Activated naive CD8-positive, alpha-beta T cell (primary cell): ENCODE results near the gene BBS9.
"Not testable (repeated sequence)": the region's sequence is repeated elsewhere in the genome, so short reads cannot be mapped to it uniquely, and the experiment has no call there.

Experiments
- H3K27ac Mint-ChIP-seq: one replicate; pipeline ENCODE4 v1.8.0; 2021; ENCODE audit warnings: mixed read lengths
- H3K27me3 Mint-ChIP-seq: one replicate; pipeline ENCODE4 v1.8.0; 2021; ENCODE audit warnings: mixed read lengths
- H3K36me3 Mint-ChIP-seq: one replicate; pipeline ENCODE4 v1.8.0; 2021; ENCODE audit warnings: mixed read lengths
- H3K4me1 Mint-ChIP-seq: one replicate; pipeline ENCODE4 v1.8.0; 2021; ENCODE audit warnings: low read depth, mixed read lengths
- H3K4me3 Mint-ChIP-seq: one replicate; pipeline ENCODE4 v1.8.0; 2021; ENCODE audit warnings: mild to moderate bottlenecking, mixed read lengths
- H3K9me3 Mint-ChIP-seq: one replicate; pipeline ENCODE4 v1.8.0; 2021; ENCODE audit warnings: low read depth, mixed read lengths

BBS9 gene

DNA sequence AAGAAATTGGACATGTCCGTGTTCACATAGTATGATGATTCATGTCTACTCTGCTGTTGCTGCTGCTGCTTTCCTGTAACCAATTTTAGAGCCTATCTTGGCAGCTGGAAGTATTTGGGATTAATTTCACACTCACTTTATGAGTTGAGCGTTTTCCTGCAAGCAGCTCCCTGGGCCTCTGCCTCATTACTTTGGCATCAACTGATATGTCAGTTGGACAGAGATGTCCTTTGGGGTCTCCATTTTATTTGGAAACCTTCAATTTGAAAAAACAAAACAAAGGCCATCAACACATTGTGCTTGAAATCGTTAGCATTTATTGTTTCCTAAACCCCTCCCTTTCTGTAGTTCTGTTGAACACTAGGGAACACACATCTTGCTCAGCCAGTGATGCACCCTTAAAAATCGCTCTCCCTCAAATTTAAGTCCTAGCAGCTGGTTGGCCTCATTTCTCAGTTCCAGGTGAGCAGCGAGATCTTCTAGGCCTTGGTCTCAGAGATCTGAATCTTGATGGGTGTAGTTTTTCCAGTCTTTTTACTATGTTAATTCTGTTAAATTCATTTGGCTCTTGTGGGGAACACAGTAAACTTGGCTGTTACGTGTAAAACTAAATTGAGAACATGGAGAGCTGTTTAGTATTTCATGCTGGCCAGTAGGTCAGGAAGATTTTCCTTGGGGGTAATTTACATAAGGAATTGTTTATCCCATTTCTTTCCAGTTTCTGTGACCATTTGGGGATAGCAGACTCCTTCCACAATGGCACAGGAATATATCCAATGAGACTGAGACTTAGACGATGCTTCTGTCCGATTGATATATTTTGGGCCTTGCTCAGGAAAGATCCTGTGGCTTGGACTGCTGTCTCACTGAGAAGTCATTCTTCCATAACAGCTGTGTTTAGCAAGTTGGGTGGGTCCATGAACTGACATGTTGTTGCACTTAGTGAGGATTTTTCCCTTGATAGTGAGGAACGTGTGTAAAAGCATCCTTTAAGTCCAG is 371.6 kb downstream of the BBS9 start:
- Mint-ChIP-seq H3K4me3 (no peak overlapping the region), H3K4me1 (no peaks in the 10 kb centered on the region), H3K27ac (no peak overlapping the region), H3K9me3 (no peaks in the 10 kb centered on the region), H3K27me3 (no peaks in the 10 kb centered on the region), H3K36me3 (peaks cover 7% of the 10 kb centered on the region)

DNA sequence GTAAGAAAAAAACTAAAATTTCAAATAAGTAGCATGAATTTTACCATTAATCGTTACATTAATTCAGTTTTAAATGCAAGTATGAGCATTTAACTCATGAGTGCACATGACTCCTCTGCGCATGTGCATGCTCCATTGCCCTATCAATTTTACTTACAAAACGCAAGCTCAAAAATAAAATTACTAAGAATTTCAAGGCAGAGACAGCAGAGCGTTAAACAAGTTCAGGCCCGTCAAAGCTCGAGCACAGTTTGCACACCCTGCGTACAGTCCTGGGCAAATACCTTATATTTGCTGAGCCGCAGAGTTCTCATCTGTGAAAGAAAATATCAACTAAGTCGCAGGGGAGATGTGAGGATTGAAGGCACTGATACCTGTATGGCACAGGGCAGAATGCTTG is 373.6 kb downstream of the BBS9 start:
- H3K4me1 Mint-ChIP-seq = no peaks in the 10 kb centered on the region
- H3K9me3 Mint-ChIP-seq = no peaks in the 10 kb centered on the region
- no peak overlapping the region for H3K27ac Mint-ChIP-seq
- peaks cover 13% of the 10 kb centered on the region for H3K36me3 Mint-ChIP-seq
- no peak overlapping the region for H3K4me3 Mint-ChIP-seq
- H3K27me3 Mint-ChIP-seq = no peaks in the 10 kb centered on the region

DNA sequence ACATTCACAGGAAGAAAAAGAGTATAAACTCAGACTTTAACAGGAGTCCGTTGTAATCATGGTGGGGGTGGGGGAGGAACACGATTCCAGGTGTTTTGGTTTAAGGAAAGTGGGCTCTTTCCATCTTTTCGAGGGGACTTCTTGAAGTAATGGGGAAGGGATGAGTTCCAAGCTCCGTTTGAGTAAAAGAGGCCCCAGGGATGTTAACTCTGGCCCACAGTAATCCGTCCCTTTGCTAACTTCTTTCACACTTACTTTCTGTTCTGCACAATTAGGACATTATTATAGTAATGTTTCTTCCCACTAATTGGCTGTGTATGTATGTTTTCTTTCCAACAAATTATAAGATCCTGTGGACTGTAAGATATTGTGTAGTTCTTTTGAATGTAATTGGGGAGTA is 374.4 kb downstream of the BBS9 start:
- Mint-ChIP-seq H3K9me3 (no peaks in the 10 kb centered on the region), H3K4me1 (no peaks in the 10 kb centered on the region), H3K27me3 (no peaks in the 10 kb centered on the region), H3K27ac (no peak overlapping the region), H3K36me3 (peaks cover 17% of the 10 kb centered on the region), H3K4me3 (no peak overlapping the region)

DNA sequence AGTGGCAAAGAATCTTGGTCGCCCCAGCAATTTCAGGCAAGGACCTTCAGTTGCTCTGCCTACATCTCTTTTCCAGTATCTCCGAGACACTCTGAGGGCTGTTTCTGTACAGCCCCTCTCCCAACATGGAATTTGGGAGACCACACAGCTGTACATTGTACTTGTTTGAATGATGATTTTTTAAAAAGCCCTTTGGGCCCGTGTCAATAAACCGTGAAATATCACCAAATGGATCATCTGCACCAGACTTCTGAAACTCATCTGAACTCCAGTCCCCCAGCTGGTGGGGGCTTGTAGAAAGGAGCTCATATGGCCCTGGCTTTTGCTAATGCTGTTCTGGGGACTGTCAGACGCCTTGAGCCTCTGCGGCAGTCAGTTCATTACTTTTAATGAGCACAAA is 374.9 kb downstream of the BBS9 start:
- H3K27ac Mint-ChIP-seq = no peak overlapping the region
- H3K27me3 Mint-ChIP-seq = no peaks in the 10 kb centered on the region
- H3K4me1 Mint-ChIP-seq = no peaks in the 10 kb centered on the region
- peaks cover 21% of the 10 kb centered on the region for H3K36me3 Mint-ChIP-seq
- no peaks in the 10 kb centered on the region for H3K9me3 Mint-ChIP-seq
- H3K4me3 Mint-ChIP-seq = no peak overlapping the region

DNA sequence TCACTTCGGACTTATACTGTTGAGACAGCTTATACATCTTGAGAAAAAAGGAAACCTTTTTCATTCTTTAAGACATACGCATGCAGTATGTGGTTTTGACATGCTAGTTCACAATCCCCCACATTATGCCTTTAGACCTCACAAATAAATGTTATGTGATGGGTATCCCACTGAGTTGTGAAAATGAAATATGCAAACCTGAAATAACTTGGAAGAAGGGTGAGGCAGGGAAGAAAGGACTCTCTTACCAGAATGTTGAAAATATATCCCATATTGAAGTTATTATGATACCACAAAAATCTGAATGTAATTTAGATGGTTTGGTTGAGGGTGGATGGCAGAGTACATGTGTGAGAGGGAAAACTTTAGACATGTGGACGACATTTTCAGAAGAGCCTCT is 379.8 kb downstream of the BBS9 start:
- no peaks in the 10 kb centered on the region for H3K9me3 Mint-ChIP-seq
- H3K27me3 Mint-ChIP-seq = no peaks in the 10 kb centered on the region
- H3K36me3 Mint-ChIP-seq = peaks cover 39% of the 10 kb centered on the region
- H3K27ac Mint-ChIP-seq = no peak overlapping the region
- H3K4me1 Mint-ChIP-seq = no peaks in the 10 kb centered on the region
- no peak overlapping the region for H3K4me3 Mint-ChIP-seq

DNA sequence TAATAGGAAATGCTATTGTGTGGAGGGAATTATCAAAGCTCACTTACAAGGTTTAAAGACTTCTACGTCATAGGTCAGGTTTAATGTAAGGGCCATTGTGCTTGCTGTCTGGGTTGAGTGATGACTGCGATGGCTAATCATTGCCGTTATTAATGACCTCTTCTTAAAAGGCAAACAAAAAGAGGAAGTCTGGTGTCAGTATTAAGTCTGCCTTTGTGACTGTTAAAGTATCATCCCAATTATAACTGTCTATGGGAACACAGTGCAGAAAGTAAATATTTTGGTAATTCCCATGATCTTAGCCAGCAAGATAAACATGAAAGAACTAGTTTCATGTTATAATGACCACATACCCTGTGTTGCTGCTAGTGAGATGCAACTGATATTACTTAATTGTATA is 382.4 kb downstream of the BBS9 start:
- Mint-ChIP-seq H3K4me3 (no peak overlapping the region), H3K27me3 (no peaks in the 10 kb centered on the region)

DNA sequence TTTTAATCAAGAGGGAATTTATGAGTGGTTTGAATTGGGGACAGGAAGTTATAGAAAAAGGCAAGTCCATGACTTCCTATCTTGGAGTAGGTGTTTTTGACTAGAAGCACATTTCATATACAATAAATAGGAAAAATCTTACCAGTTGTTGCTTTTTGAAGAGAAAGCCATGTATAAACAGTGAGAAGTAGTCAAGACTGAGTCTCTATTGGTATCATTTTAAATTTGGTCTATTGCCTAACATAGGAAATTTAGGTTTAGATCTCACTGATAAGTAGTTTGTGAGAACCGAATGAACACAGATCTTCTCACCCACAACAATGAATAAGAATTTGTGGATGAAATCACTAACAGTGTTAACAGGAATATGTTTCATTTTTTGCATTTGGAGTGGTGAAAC is 387.2 kb downstream of the BBS9 start:
- Mint-ChIP-seq H3K27ac (no peak overlapping the region), H3K4me3 (no peak overlapping the region), H3K36me3 (peaks cover 12% of the 10 kb centered on the region), H3K27me3 (no peaks in the 10 kb centered on the region), H3K4me1 (no peaks in the 10 kb centered on the region), H3K9me3 (no peaks in the 10 kb centered on the region)

More for the DNA sequence above, 382.4 kb downstream of the BBS9 start:
- H3K4me1 Mint-ChIP-seq = no peaks in the 10 kb centered on the region
- H3K36me3 Mint-ChIP-seq = peaks cover 31% of the 10 kb centered on the region
- H3K9me3 Mint-ChIP-seq = no peaks in the 10 kb centered on the region
- no peak overlapping the region for H3K27ac Mint-ChIP-seq

DNA sequence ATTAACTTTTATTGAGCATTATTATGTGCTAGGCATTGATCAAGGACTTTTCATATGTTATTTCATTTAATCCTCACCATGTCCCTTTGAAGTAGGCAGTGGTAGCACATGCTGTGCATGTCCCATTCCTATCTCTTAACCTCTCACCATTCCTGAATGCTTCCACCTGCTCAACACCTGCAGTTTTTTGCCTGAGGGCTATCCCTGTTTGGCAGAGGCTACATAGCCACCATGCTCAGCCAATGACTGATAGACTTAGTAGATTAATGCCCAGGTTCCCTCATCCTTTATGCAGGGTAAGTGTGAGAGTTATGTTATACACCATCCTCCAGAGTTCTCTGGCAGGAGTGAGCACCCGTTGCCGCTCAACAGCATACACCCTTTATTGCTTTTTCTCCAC is 387.8 kb downstream of the BBS9 start:
- Mint-ChIP-seq H3K9me3 (no peaks in the 10 kb centered on the region), H3K4me3 (no peak overlapping the region), H3K27ac (no peak overlapping the region), H3K4me1 (no peaks in the 10 kb centered on the region), H3K36me3 (peaks cover 12% of the 10 kb centered on the region), H3K27me3 (no peaks in the 10 kb centered on the region)

DNA sequence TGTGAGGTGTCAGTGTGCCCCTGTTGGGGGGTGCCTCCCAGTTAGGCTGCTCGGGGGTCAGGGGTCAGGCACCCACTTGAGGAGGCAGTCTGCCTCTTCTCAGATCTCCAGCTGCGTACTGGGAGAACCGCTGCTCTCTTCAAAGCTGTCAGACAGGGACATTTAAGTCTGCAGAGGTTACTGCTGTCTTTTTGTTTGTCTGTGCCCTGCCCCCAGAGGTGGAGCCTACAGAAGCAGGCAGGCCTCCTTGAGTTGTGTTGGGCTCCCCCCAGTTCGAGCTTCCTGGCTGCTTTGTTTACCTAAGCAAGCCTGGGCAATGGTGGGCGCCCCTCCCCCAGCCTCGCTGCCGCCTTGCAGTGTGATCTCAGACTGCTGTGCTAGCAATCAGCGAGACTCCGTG is 397.6 kb downstream of the BBS9 start:
- not testable (repeated sequence) for H3K27ac Mint-ChIP-seq

DNA sequence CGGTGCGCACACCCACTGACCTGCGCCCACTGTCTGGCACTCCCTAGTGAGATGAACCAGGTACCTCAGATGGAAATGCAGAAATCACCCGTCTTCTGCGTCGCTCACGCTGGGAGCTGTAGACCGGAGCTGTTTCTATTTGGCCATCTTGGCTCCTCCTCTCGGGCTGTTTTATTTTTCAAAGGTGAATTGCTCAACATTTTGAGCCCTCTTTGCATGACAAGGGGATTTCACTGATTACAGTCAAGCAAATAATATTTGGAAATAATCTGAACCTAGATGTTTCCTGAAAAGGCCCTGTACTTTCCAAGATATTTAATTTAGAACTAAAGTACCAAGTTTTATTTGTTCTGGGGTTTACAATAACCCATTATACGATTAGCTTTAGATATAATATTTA is 398.2 kb downstream of the BBS9 start:
- H3K4me3 Mint-ChIP-seq, H3K36me3 Mint-ChIP-seq, H3K27me3 Mint-ChIP-seq, H3K9me3 Mint-ChIP-seq, H3K27ac Mint-ChIP-seq, H3K4me1 Mint-ChIP-seq: not testable (repeated sequence)

More for the DNA sequence above, 397.6 kb downstream of the BBS9 start:
- H3K9me3 Mint-ChIP-seq, H3K36me3 Mint-ChIP-seq, H3K4me1 Mint-ChIP-seq, H3K27me3 Mint-ChIP-seq, H3K4me3 Mint-ChIP-seq: not testable (repeated sequence)

DNA sequence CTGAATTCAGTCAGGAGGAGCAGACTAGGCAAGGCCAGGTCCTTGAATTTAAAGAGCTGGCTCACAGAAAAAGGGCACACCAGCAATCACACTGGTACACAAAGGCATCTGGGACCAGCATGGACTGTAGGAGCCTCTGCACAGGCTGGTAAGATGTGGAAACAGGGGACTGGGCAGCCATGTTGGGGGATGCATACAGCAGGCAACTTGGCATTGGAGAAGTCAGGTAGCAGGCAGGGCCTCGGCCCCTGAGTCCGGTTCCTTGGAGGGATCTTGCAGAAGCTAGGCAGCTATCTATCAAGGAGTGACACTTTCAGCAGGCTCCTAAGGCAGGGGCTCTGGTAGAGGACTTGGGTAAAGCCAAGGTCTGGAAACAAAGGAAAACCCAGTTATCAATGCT is 399.7 kb downstream of the BBS9 start:
- Mint-ChIP-seq H3K27me3 (no peaks in the 10 kb centered on the region), H3K9me3 (peaks cover 8% of the 10 kb centered on the region), H3K4me3 (no peak overlapping the region), H3K36me3 (peaks cover 22% of the 10 kb centered on the region), H3K27ac (no peak overlapping the region), H3K4me1 (no peaks in the 10 kb centered on the region)

DNA sequence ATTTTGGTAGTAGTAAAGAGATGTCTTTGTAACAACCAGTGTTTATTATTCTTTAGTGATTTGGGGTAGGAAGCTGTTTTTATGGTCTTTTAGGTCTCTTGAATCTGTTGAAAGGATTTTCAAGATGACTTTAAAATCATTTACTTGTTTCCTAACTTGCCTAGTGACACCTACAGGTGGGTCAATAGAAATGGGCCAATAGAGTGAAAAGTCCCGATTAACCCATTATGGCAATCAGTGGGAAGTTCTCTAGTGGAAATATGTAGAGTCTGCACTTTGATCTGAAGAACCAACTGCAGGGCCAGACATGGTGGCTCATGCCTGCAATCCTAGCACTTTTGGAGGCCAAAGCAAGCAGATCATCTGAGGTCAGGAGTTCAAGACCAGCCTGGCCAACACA is 401.3 kb downstream of the BBS9 start:
- H3K4me1 Mint-ChIP-seq = no peaks in the 10 kb centered on the region
- peaks cover 36% of the 10 kb centered on the region for H3K36me3 Mint-ChIP-seq
- peaks cover 11% of the 10 kb centered on the region for H3K9me3 Mint-ChIP-seq
- no peak overlapping the region for H3K4me3 Mint-ChIP-seq
- no peaks in the 10 kb centered on the region for H3K27me3 Mint-ChIP-seq
- H3K27ac Mint-ChIP-seq = no peak overlapping the region

DNA sequence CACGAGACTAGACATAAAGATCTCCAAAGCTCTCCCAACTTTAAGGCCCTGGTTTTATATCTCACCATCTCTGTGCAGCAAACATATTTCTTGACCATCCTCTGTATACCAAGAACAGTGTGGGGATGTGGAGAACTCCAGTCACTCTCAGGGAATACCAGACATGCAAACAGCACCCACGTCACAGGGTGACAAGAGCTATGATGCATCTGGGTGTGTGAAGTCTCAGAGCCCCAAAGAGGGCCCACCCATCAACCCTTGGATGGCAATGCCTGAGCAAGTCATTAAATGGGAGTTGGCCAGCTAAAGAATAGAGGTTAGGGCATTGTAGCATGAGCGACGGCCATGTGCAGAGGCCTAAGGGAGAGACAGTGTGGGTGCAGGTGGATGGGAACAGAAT is 402.5 kb downstream of the BBS9 start:
- H3K36me3 Mint-ChIP-seq = peaks cover 45% of the 10 kb centered on the region
- no peak overlapping the region for H3K27ac Mint-ChIP-seq
- peaks cover 11% of the 10 kb centered on the region for H3K9me3 Mint-ChIP-seq
- no peaks in the 10 kb centered on the region for H3K4me1 Mint-ChIP-seq
- H3K27me3 Mint-ChIP-seq = no peaks in the 10 kb centered on the region
- H3K4me3 Mint-ChIP-seq = no peak overlapping the region

DNA sequence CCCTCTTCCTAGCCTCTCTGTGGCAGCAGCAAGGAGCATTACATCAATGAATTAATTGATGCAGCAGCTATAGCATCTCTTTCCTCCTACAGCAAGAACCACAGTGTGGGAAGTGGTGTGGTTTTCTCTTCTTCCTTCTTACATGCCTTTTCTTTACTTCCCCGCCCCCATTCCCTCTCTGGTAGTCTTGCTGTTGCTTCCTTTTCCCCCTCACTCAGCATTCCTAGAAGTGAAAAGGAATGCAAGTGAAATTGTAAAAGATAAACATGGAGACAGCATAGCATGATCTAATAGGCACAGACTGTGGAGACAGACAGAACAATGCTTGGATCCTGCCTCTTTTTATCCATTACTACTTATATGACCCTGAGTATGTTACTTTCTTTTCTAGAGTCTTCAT is 405.5 kb downstream of the BBS9 start:
- H3K27ac Mint-ChIP-seq = no peak overlapping the region
- peaks cover 66% of the 10 kb centered on the region for H3K36me3 Mint-ChIP-seq
- H3K4me3 Mint-ChIP-seq = no peak overlapping the region
- H3K27me3 Mint-ChIP-seq = no peaks in the 10 kb centered on the region
- peaks cover 26% of the 10 kb centered on the region for H3K9me3 Mint-ChIP-seq
- H3K4me1 Mint-ChIP-seq = no peaks in the 10 kb centered on the region

DNA sequence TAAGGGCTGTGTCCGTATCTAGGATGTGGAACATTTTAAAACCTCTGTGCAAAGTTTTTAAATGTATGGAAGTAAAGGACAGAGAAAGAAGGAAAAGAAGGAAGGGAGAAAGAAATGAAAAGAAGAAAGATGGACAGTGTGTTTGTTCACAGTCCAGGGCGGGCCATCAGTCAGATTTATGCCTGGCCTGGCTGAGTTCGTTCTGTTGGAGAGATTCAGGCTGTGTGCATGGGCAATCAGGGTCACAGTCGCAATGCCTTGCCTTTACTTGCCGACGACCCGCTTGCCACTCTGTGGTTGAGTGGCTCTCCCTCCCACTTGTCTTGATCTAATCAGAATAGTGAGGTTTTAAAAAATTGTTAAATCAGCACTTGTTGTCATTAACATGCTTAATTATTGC is 406.6 kb downstream of the BBS9 start:
- H3K27me3 Mint-ChIP-seq = no peaks in the 10 kb centered on the region
- no peaks in the 10 kb centered on the region for H3K4me1 Mint-ChIP-seq
- no peak overlapping the region for H3K4me3 Mint-ChIP-seq
- peaks cover 31% of the 10 kb centered on the region for H3K9me3 Mint-ChIP-seq
- no peak overlapping the region for H3K27ac Mint-ChIP-seq
- H3K36me3 Mint-ChIP-seq = peaks cover 75% of the 10 kb centered on the region
